H1 (cell line): ENCODE results near the gene KIAA0319L. TPM values are rescaled to one million over a fixed set of nuclear protein-coding genes. Genes with fewer than 3 reads are reported as not detected.

Experiments used
- BACH1 ChIP-seq: IDR thresholded peaks from 2 replicates; pipeline ENCODE4 v1.6.1; 2012; ENCODE audit warnings: low read length, improper control_type of control experiment
- NANOG ChIP-seq: IDR thresholded peaks from 2 replicates; pipeline ENCODE4 v1.6.1; 2011; ENCODE audit warnings: low read length, low read depth, mild to moderate bottlenecking, inconsistent platforms; ENCODE audit not compliant: insufficient read depth, poor library complexity, severe bottlenecking
- polyA plus RNA-seq, 7 experiments: library from polyadenylated mRNA; depleted of rRNA in 3 of 7; stranded (reverse) in 5 of 7; unstranded in 2 of 7; fragments of >200 nt in 5 of 7; fragments of 200-250 nt in 2 of 7; gene quantifications; 1 replicate in 5 of 7; 2 replicates in 1 of 7; 4 replicates in 1 of 7; pipeline versions ENCODE4 v1.2.1 to v1.2.3, GENCODE V29; 2011 to 2013; ENCODE audit warnings: missing spikeins in 2 of 7, mixed read lengths in 2 of 7
- total RNA-seq: library from RNA; stranded (reverse); fragmentation: NEBNext Ultra II Directional; extraction: Animal tissue kit (Norgen Biotek cat#: 25700); gene quantifications from 2 replicates; pipeline ENCODE4 v1.2.1, GENCODE V29; 2021

The KIAA0319L gene
- total and polyA plus RNA-seq, 2 of the 8 experiments (the other 6 are each of a cell fraction or from before 2014, with no cell fraction given): 40.1 to 55.7 TPM

GRCh38 chr1:35407743-35408142 is 149.5 kb downstream of the KIAA0319L start (continued):
- TF ChIP-seq BACH1: no peak
- TF ChIP-seq NANOG: no peak
